Measurements from ENCODE around the gene GFRA3.

Gene GFRA3

DNA sequence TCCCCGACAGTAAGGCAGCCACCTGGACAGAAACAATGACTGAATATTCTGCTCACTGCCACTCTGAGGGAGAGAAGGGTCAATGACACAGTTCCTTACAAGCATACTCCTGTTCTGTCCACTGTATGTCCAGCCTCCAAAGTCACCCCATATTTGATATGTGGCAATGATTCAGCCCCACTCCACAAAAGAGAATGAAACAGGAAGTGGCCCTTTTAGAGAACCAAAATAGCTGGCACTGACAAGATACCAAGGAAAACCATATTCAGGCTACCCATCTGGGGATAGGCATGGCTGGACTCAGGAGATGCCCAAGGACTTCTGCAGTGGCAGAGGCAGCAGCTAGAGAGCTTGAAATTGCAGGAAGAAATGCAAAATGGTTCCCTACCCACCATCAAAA lies 12.8 kb upstream of the GFRA3 start:
- no peak for TF ChIP-seq ZFX (IDR thresholded peaks at IDR 0.05; ENCODE audit: borderline replicate concordance)
- TF ChIP-seq, protein P1, sequence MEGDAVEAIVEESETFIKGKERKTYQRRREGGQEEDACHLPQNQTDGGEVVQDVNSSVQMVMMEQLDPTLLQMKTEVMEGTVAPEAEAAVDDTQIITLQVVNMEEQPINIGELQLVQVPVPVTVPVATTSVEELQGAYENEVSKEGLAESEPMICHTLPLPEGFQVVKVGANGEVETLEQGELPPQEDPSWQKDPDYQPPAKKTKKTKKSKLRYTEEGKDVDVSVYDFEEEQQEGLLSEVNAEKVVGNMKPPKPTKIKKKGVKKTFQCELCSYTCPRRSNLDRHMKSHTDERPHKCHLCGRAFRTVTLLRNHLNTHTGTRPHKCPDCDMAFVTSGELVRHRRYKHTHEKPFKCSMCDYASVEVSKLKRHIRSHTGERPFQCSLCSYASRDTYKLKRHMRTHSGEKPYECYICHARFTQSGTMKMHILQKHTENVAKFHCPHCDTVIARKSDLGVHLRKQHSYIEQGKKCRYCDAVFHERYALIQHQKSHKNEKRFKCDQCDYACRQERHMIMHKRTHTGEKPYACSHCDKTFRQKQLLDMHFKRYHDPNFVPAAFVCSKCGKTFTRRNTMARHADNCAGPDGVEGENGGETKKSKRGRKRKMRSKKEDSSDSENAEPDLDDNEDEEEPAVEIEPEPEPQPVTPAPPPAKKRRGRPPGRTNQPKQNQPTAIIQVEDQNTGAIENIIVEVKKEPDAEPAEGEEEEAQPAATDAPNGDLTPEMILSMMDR (IDR thresholded peaks at IDR 0.05), result no peak
- 0 out of 2 replicates have a peak overlapping the region, but pooled peaks have one; percentile 19 for H3K27ac ChIP-seq

DNA sequence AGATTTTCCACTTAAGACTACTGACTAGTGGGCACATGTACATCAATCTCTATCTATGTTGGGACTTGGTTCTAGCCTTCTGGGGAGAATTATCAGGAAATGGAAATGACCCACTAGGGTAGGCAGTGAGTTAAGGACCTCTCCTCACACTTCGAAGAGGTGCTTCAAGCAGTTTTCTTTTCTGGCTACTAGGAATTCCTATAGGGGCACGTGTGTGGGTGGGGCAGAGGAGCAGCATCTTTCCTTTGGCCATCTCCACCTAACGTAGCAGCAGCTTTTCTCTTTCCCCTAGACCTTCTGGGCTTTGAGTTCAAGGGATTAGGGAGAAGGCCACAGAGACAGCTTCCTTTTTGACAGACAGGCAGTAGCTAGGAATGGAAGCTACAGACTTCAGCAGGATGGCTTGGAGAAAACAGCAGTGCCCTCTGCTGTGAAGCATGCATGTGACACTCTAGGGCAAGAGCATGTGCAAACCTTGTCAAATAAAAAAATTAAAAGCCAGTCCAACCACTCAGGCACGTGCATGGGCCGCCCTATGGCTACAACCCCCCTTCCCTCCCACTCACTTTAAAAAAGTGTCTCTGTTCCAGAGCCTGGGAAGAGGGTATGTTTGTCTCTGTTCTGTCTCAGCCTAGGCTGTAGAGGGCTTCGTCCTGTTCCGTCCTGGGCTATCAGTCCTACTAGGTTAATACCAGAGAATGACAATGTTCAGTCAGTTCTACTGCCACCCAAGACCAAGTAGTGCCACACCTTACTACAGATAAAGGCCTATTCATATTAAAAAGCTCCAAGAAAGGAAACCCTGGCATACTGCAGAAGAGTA lies 8.7 kb upstream of the GFRA3 start:
- TF ChIP-seq ZFX (IDR thresholded peaks at IDR 0.05; ENCODE audit: borderline replicate concordance), result no peak
- TF ChIP-seq, protein P1 (IDR thresholded peaks at IDR 0.05), result peak; percentile 83
- H3K27ac ChIP-seq, result peak overlapping the region; percentile 25; the same call in 1 of the 2 replicates

DNA sequence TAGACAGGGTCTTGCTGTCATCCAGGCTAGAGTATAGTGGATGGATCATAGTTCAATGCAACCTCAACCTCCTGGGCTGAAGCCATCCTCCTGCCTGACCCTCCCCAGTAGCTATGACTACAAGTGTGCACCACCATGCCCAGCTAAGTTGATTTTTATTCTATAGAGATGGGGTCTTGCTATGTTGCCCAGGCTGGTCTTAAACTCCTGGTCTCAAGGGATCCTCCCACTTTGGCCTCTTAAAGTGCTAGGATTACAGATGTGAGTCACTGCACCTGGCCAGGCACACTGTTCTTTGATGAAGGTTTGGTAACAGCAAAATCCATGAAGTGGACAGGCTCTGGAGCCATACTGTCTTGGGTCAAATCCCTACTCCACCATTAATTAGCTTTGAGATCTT lies 6.5 kb upstream of the GFRA3 start:
- no peak for TF ChIP-seq ZFX (IDR thresholded peaks at IDR 0.05; ENCODE audit: borderline replicate concordance)
- TF ChIP-seq, protein P1 (IDR thresholded peaks at IDR 0.05), result no peak
- H3K27ac ChIP-seq, result no peak overlapping the region

DNA sequence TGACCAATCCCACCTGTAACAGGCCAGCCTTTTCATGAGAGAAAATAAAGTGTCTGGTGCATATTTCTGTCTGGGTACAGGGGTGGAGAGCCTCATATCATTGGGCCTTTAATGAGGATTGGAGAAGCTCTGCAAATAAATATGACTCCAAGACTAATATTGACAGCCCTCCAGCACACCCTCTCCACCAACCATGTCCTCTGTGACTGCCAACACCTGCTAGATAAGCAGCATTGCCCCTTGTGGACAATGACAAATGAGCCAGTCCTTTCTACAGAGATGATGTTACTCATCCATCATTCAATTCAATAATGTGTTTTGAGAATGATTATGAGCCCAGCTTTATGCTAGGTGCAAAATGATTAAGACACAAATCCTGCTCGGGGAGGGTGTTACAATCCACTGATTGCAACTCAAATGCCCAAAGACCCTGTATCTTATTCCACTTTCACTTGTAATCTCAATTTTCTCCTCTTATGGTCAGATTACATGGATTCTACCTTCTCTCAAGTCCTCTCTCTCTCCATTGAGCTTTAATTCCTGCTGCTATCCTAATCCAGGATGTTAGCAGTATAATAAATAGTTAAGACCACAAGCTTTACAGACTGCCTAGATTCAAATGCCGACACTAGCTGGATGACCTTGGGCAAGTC lies 2.1 kb upstream of the GFRA3 start:
- H3K27ac ChIP-seq, result peak overlapping the region; percentile 38
- TF ChIP-seq ZFX (IDR thresholded peaks at IDR 0.05; ENCODE audit: borderline replicate concordance), result no peak
- TF ChIP-seq, protein P1 (IDR thresholded peaks at IDR 0.05), result peak; percentile 73

DNA sequence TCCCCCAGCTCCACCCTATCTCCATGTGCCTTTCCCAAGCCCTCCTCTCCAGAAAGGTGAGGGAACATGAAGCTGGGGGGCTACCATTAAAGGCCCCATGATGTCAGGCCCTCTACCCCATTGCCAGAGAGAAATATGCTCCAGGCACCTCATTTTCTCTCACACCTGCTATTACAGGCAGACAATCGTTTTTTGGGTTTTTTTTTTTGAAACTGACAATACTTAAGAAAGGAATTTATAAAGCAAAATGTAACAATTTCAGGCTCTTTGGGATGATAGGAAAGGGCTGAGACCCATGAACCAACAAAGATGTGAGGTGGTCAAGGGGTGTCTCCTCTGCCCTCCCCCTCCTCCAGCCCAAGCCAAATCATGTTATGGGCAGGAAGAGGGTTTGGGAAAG lies 1.5 kb upstream of the GFRA3 start:
- peak overlapping the region; percentile 38 for H3K27ac ChIP-seq
- no peak for TF ChIP-seq ZFX (IDR thresholded peaks at IDR 0.05; ENCODE audit: borderline replicate concordance)
- TF ChIP-seq, protein P1 (IDR thresholded peaks at IDR 0.05), result no peak

DNA sequence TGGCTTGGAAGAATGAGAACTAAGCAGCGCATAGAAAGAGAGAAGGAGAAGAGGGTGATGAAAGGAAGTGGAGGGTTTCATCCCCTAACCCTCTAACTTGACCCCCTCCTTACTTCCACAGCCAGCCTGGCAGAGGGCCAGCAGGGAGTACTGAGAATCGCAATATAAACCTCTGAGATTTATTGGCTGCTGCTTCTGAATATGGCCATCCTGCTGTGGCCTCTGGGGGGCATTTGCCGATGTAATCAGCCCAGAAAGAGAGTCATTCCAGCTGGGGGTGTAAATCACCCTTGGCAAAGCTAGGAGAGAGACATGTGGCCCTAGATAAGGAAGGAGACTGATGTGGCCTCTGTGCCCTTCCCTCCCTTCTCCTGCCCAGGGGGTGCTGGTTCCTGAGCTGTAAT lies 960 bp upstream of the GFRA3 start:
- no peak overlapping the region for H3K27ac ChIP-seq
- TF ChIP-seq ZFX (IDR thresholded peaks at IDR 0.05; ENCODE audit: borderline replicate concordance), result no peak
- TF ChIP-seq, protein P1 (IDR thresholded peaks at IDR 0.05), result no peak

DNA sequence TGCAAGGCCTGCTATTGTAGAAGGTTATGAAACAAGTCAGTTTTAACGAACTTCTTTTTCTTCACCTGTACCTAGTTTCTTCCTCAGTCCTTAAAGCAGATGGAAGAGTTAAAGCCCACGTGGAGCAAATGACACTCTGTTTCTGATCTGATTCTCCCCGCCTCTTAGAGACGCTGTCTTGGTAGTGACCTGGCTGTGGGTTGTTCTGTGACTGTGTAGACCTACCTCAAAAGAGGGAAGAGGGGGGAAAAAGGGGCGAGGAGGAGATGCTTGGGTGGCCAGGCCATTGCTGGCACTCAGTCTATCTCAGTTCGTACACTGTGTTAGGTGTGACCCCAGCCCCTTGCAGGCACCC lies 610 bp downstream of the GFRA3 start:
- no peak overlapping the region for H3K27ac ChIP-seq
- no peak for TF ChIP-seq ZFX (IDR thresholded peaks at IDR 0.05; ENCODE audit: borderline replicate concordance)
- TF ChIP-seq, protein P1 (IDR thresholded peaks at IDR 0.05), result no peak

Data from 22Rv1 (cell line).